ENCODE data around the gene UBE2R2.
"Not testable (repeated sequence)": the region's sequence is repeated elsewhere in the genome, so short reads cannot be mapped to it uniquely, and the experiment has no call there.

UBE2R2 gene

GRCh38 chr9:33932078-33932807 is 115.3 kb downstream of the UBE2R2 start:
- no peak for DNase-seq

- DNase-seq, result no peak
Measured at GRCh38 chr9:33934188-33934878, 117.4 kb downstream of the UBE2R2 start.

GRCh38 chr9:33939924-33940874 is 123.2 kb downstream of the UBE2R2 start:
- DNase-seq, result no peak

GRCh38 chr9:33942471-33943083 is 125.6 kb downstream of the UBE2R2 start:
- no peak for DNase-seq

- no peak for DNase-seq
Measured at GRCh38 chr9:33943389-33943788, 126.4 kb downstream of the UBE2R2 start.

- no peak for DNase-seq
Measured at GRCh38 chr9:33946779-33947535, 130.0 kb downstream of the UBE2R2 start.

- no peak for DNase-seq
Measured at GRCh38 chr9:33950371-33950770, 133.4 kb downstream of the UBE2R2 start.

- DNase-seq, result peak; percentile 12
Measured at GRCh38 chr9:33952066-33952465, 135.1 kb downstream of the UBE2R2 start.

GRCh38 chr9:33956544-33956943 is 139.6 kb downstream of the UBE2R2 start:
- DNase-seq, result no peak

- DNase-seq, result no peak
Measured at GRCh38 chr9:33959725-33960124, 142.8 kb downstream of the UBE2R2 start.

GRCh38 chr9:33962468-33962867 is 145.5 kb downstream of the UBE2R2 start:
- DNase-seq, result not testable (repeated sequence)

- DNase-seq, result peak; percentile 51
Measured at GRCh38 chr9:33964086-33964768, 147.3 kb downstream of the UBE2R2 start.

All from hematopoietic multipotent progenitor cell treated with erythropoietin and hydrocortisone succinate and interleukin-3 and kit ligand, for 4 days (in vitro differentiated cells).